Panc1 (cell line): Measurements from ENCODE around the gene AHNAK. TPM values are rescaled to one million over a fixed set of nuclear protein-coding genes. Genes with fewer than 3 reads are reported as not detected.

ENCODE experiments used
- ATAC-seq: fragments of 200-7000 bp; cut with Tn5 transposase; 2 replicates; pipeline ENCODE4 v1.9.1; 2020; ENCODE audit warnings: mild to moderate bottlenecking, moderate library complexity
- BruUV-seq: library from RNA; stranded (reverse); fragments of 400-500 nt; replicated peaks from 2 replicates; lab custom pipeline; 2021; lab: Mats Ljungman, UMichigan
- CTCF ChIA-PET: fragments of 300-600 bp; sonication (Branson Sonifier 250); formaldehyde crosslinking; loops from one replicate; lab custom pipeline; 2022; ENCODE audit warnings: antibody characterized with exemption; lab: Charles Lee
- POLR2A ChIA-PET: fragments of 300-600 bp; sonication (Branson Sonifier 250); formaldehyde crosslinking; loops from one replicate; lab custom pipeline; 2022; ENCODE audit warnings: antibody characterized with exemption; lab: Charles Lee
- DNase-seq: peaks from one replicate; pipeline ENCODE4 v3.0.0-alpha.2; 2010; ENCODE audit warnings: low read depth, low spot score
- H3K27ac ChIP-seq: 2 replicates; pipeline ENCODE4 v1.5.1; 2011; ENCODE audit warnings: mild to moderate bottlenecking, low read length, inconsistent platforms
- H3K27me3 ChIP-seq: fragments of 200-500 bp; sonication (Bioruptor generic); 2 replicates; pipeline ENCODE4 v1.6.0; 2014; ENCODE audit warnings: low read length, inconsistent platforms; ENCODE audit not compliant: control insufficient read depth, insufficient read depth
- H3K36me3 ChIP-seq: fragments of 200-500 bp; sonication (Bioruptor generic); 2 replicates; pipeline ENCODE4 v1.5.1; 2014; ENCODE audit warnings: inconsistent platforms, mild to moderate bottlenecking, low read length, moderate library complexity; ENCODE audit not compliant: control insufficient read depth, insufficient read depth
- H3K4me1 ChIP-seq: 2 replicates; pipeline ENCODE4 v1.5.1; 2011; ENCODE audit warnings: inconsistent platforms, mild to moderate bottlenecking, low read length, moderate library complexity; ENCODE audit not compliant: control insufficient read depth, insufficient read depth
- H3K4me3 ChIP-seq, 2 experiments: 2 replicates each; pipeline ENCODE4 v1.5.1; 2011 to 2012; ENCODE audit warnings: low read depth in 2 of 2, low read length in 2 of 2, mild to moderate bottlenecking in 2 of 2, inconsistent platforms in 1 of 2, moderate library complexity in 1 of 2
- H3K9me3 ChIP-seq: fragments of 200-500 bp; sonication (Bioruptor generic); 2 replicates; pipeline ENCODE4 v1.5.1; 2014; ENCODE audit warnings: low read depth, mild to moderate bottlenecking, inconsistent platforms, low read length, moderate library complexity; ENCODE audit not compliant: control insufficient read depth, insufficient read depth
- CTCF ChIP-seq: fragments of 450-650 bp; IDR thresholded peaks from 2 replicates; pipeline ENCODE4 v1.5.1; 2017; ENCODE audit warnings: mild to moderate bottlenecking
- POLR2AphosphoS5 ChIP-seq: IDR thresholded peaks from 2 replicates; pipeline ENCODE4 v1.6.1; 2012; ENCODE audit warnings: mild to moderate bottlenecking, low read depth, low read length, moderate library complexity
- REST ChIP-seq, 2 experiments: IDR thresholded peaks; 2 replicates each; pipeline ENCODE4 v1.6.1; 2011 to 2012; ENCODE audit warnings: low read depth in 2 of 2, control low read depth in 1 of 2, low read length in 1 of 2, mild to moderate bottlenecking in 1 of 2, moderate library complexity in 1 of 2; ENCODE audit not compliant: insufficient read depth in 1 of 2
- SIN3A ChIP-seq: IDR thresholded peaks from 2 replicates; pipeline ENCODE4 v1.6.1; 2012; ENCODE audit warnings: low read depth, mild to moderate bottlenecking, low read length, moderate library complexity, borderline replicate concordance; ENCODE audit not compliant: insufficient read depth
- TCF7L2 ChIP-seq: IDR thresholded peaks from 2 replicates; pipeline ENCODE4 v1.6.1; 2011; ENCODE audit warnings: mild to moderate bottlenecking, low read depth, low read length, inconsistent platforms
- in situ Hi-C: cut with HindIII; loops from 2 replicates; pipeline ENCODE4 v1.10.0; 2016; ENCODE audit warnings: low sequenced_read_pairs, low pct_unique_long_range_greater_than_20kb
- intact Hi-C: fragments of 100-400 bp; cut with micrococcal nuclease; formaldehyde crosslinking; loops from one replicate; pipeline ENCODE4 v1.10.0; 2022; ENCODE audit not compliant: unreplicated experiment
- total RNA-seq: library from RNA; stranded (reverse); gene quantifications from one replicate; pipeline ENCODE4 v1.2.1, GENCODE V29; 2021; ENCODE audit not compliant: unreplicated experiment

AHNAK gene
- total RNA-seq, 1 experiment from 2014 or later: 844 TPM

- Histone ChIP-seq H3K9me3 (no peaks in the 10 kb centered on the region), H3K27ac (peak overlapping the region; percentile 59), H3K4me1 (peaks cover 34% of the 10 kb centered on the region), H3K36me3 (no peaks in the 10 kb centered on the region), H3K27me3 (no peaks in the 10 kb centered on the region), H3K4me3 (no peak overlapping the region)
- in situ Hi-C loops (no loop called here), intact Hi-C loops (no loop called here)
- CTCF ChIA-PET: interaction anchor here (1.4 kb wide), 1 partner anchor 144 kb away, joined by 3 read pairs; no protein-coding TSS in a partner anchor
- BruUV-seq: no TSS peak
- ATAC-seq (no peak), DNase-seq (no peak)
- TF ChIP-seq REST (IDR thresholded peaks at IDR 0.05; ENCODE audit: insufficient read depth in 1 of 2, low read depth in 2 of 2, low read length in 1 of 2) (no peak), CTCF (no peak), POLR2AphosphoS5 (no peak), SIN3A (no peak), TCF7L2 (no peak)
- POLR2A ChIA-PET: no interaction called here
Measured at GRCh38 chr11:62400281-62400680, 146.3 kb downstream of the AHNAK start.

- no peak for ATAC-seq
- Histone ChIP-seq H3K9me3 (no peaks in the 10 kb centered on the region), H3K36me3 (no peaks in the 10 kb centered on the region), H3K4me1 (peaks cover 38% of the 10 kb centered on the region), H3K27me3 (no peaks in the 10 kb centered on the region), H3K27ac (peak overlapping the region; percentile 76), H3K4me3 (no peak overlapping the region)
- DNase-seq: no peak
- TF ChIP-seq TCF7L2 (no peak), REST (IDR thresholded peaks at IDR 0.05; ENCODE audit: insufficient read depth in 1 of 2, low read depth in 2 of 2, low read length in 1 of 2) (no peak), POLR2AphosphoS5 (no peak)
- in situ Hi-C loops (no loop called here), intact Hi-C loops (loop anchor here (10.0 kb wide), 1 partner anchor 145 kb away; the partner anchor contains the start of gene AHNAK)
- CTCF ChIA-PET: interaction anchor here (1.4 kb wide), 1 partner anchor 144 kb away, joined by 3 read pairs; no protein-coding TSS in a partner anchor
- POLR2A ChIA-PET: no interaction called here
- no TSS peak for BruUV-seq
Measured at GRCh38 chr11:62399878-62400266, 146.7 kb downstream of the AHNAK start.
